LNCaP clone FGC (cell line): ENCODE results near the gene CACNB2.

Source experiments
- DNase-seq: peaks from one replicate; pipeline ENCODE4 v3.0.0-alpha.2; 2011; ENCODE audit warnings: low read depth
- H3K4me3 ChIP-seq: 2 replicates; pipeline ENCODE4 v1.5.1; 2011; ENCODE audit warnings: mild to moderate bottlenecking, low read depth, low read length, control low read depth
- CTCF ChIP-seq: IDR thresholded peaks from 2 replicates; pipeline ENCODE4 v1.5.1; 2012; ENCODE audit warnings: mild to moderate bottlenecking; ENCODE audit not compliant: control insufficient read depth, insufficient read depth; ENCODE audit errors: extremely low read depth

The CACNB2 gene

GRCh38 chr10:18196806-18197550, 56.8 kb downstream of the CACNB2 start:
- no peak for TF ChIP-seq CTCF
- H3K4me3 ChIP-seq = no peak overlapping the region

GRCh38 chr10:18197706-18198105, 57.5 kb downstream of the CACNB2 start:
- TF ChIP-seq CTCF = no peak
- H3K4me3 ChIP-seq = no peak overlapping the region
- no peak for DNase-seq

More at GRCh38 chr10:18196806-18197550, 56.8 kb downstream of the CACNB2 start:
- no peak for DNase-seq

DNA sequence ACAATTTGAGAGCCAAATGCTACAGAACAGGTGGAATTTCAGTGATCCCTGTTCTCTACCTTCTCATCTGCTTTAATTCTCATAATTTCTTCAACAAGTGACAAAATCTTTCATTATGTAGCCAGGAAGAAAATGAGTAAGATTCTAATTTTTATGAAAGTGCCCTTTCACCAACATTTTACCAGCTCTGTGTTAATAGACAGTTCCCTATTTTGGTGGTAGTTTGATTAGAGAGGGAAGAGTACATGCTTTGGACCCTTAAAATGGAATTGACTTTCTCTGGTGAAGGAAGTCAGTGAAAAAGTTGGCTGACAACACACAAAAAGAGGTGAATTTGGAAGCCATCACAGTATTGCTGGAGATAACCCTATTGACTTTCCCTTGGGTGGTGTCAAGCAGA, 61.7 kb downstream of the CACNB2 start:
- DNase-seq = no peak
- no peak overlapping the region for H3K4me3 ChIP-seq
- no peak for TF ChIP-seq CTCF

DNA sequence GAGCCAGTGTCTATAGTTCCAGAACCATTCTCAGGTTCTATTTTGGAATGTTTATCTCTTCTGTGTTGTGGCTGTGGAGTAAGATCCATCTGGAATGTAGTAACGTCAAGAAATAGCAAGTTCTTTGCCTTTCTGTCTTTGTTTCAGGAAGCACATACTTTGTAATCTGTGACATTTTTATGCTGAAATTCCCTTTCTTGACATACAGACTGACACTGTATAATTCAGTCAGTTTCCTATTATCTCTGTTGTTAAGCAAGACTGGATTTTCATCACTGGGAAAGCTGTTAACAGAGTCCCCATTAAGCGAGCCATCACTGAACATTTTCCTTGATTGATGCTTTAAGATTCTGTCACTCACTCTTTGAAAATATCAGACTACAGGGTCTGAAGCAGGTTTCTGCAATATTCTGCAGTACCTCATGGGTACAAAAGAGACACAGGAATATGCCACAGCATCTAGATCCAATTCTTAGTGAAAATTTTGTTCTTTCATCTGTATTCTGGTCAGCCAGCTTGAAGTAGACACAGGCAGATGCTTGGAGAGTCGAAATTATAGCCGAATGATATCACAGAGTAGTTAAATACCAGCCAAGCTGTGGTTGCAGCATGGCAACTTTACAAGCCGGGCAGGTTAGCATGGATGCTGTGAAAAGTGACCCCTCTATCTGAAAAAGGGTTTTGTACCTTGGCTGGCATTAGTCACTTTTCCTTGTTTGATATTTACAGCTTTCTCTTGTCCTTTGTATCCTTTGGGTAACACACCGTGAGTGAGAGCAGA, 62.6 kb downstream of the CACNB2 start:
- DNase-seq = no peak
- TF ChIP-seq CTCF = no peak
- no peak overlapping the region for H3K4me3 ChIP-seq

GRCh38 chr10:18203471-18203870, 63.2 kb downstream of the CACNB2 start:
- H3K4me3 ChIP-seq = no peak overlapping the region
- no peak for DNase-seq
- no peak for TF ChIP-seq CTCF

GRCh38 chr10:18204039-18204835, 64.0 kb downstream of the CACNB2 start:
- no peak for DNase-seq
- TF ChIP-seq CTCF = no peak
- no peak overlapping the region for H3K4me3 ChIP-seq
